Subcutaneous abdominal adipose tissue (tissue), 5 donors: ENCODE measurements around the gene TTLL11.

ENCODE experiments used
- H3K27ac ChIP-seq: one replicate; pipeline ENCODE4 v1.7.0; 2013; ENCODE audit warnings: low read depth, mild to moderate bottlenecking, inconsistent platforms, low read length, moderate library complexity
- H3K27me3 ChIP-seq, 5 donors: one replicate each; pipeline ENCODE4 v1.7.0; 2013; ENCODE audit warnings: low read length in 5 of 5, inconsistent platforms in 1 of 5; ENCODE audit not compliant: control insufficient read depth in 5 of 5, insufficient read depth in 4 of 5
- H3K36me3 ChIP-seq, 5 donors: one replicate each; pipeline ENCODE4 v1.7.0; 2013; ENCODE audit warnings: low read length in 5 of 5; ENCODE audit not compliant: control insufficient read depth in 5 of 5, insufficient read depth in 5 of 5
- H3K4me1 ChIP-seq, 5 donors: one replicate each; pipeline ENCODE4 v1.7.0; 2013; ENCODE audit warnings: low read length in 5 of 5, mild to moderate bottlenecking in 3 of 5, moderate library complexity in 1 of 5; ENCODE audit not compliant: control insufficient read depth in 5 of 5, insufficient read depth in 5 of 5
- H3K4me3 ChIP-seq, 5 donors: one replicate each; pipeline ENCODE4 v1.7.0; 2013; ENCODE audit warnings: low read length in 5 of 5, low read depth in 1 of 5
- H3K9ac ChIP-seq, 5 donors: one replicate each; pipeline ENCODE4 v1.7.0; 2013; ENCODE audit warnings: low read length in 5 of 5, mild to moderate bottlenecking in 4 of 5, moderate library complexity in 3 of 5
- H3K9me3 ChIP-seq, 5 donors: one replicate each; pipeline ENCODE4 v1.7.0; 2013; ENCODE audit warnings: low read length in 5 of 5; ENCODE audit not compliant: control insufficient read depth in 5 of 5
- donor health status: healthy.
- donor health status: healthy.
- donor health status: healthy.
- donor health status: healthy.
- donor health status: healthy.

Gene TTLL11

GRCh38 chr9:122032346-122032745 lies 60.8 kb downstream of the TTLL11 start:
- Histone ChIP-seq H3K4me3 (no peak overlapping the region), H3K9ac (no peak overlapping the region), H3K36me3 (peaks cover 6 to 19% (median 12%) of the 10 kb centered on the region in 5 donors), H3K27me3 (no peaks in the 10 kb centered on the region), H3K27ac (no peak overlapping the region), H3K9me3 (peaks cover 0 to 7% (median 4%) of the 10 kb centered on the region in 5 donors), H3K4me1 (peaks cover 0 to 17% (median 0%) of the 10 kb centered on the region in 5 donors)

DNA sequence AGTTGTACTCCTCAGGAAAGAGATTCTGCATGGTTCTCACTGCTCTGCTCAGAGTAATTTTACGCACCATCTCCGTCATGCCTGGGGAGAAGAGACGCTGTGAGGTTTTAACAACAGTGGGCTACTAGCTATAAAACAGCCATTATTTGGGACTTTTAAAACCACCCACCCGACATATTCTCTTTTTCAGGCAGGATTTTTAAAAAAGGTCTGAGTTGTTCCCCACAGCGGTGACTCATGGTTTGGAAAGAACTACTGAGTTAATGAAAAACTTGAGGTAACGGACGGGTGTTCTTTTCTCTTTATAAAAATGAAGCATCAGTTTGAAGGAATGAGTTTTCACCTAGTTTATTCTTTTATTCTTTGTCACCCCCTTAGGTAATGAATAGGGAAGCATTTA lies 61.3 kb downstream of the TTLL11 start:
- no peaks in the 10 kb centered on the region for H3K27me3 ChIP-seq
- H3K4me3 ChIP-seq = no peak overlapping the region
- H3K36me3 ChIP-seq = peaks cover 4 to 23% (median 10%) of the 10 kb centered on the region in 5 donors
- peaks cover 0 to 7% (median 4%) of the 10 kb centered on the region in 5 donors for H3K9me3 ChIP-seq
- H3K27ac ChIP-seq = no peak overlapping the region
- H3K4me1 ChIP-seq = peaks cover 0 to 17% (median 0%) of the 10 kb centered on the region in 5 donors
- H3K9ac ChIP-seq = no peak overlapping the region

GRCh38 chr9:122031157-122031556 lies 62.0 kb downstream of the TTLL11 start:
- H3K27ac ChIP-seq = no peak overlapping the region
- H3K9me3 ChIP-seq = peaks cover 0 to 7% (median 4%) of the 10 kb centered on the region in 5 donors
- H3K36me3 ChIP-seq = peaks cover 3 to 23% (median 10%) of the 10 kb centered on the region in 5 donors
- H3K9ac ChIP-seq = no peak overlapping the region
- H3K27me3 ChIP-seq = no peaks in the 10 kb centered on the region
- peaks cover 0 to 17% (median 0%) of the 10 kb centered on the region in 5 donors for H3K4me1 ChIP-seq
- no peak overlapping the region for H3K4me3 ChIP-seq

DNA sequence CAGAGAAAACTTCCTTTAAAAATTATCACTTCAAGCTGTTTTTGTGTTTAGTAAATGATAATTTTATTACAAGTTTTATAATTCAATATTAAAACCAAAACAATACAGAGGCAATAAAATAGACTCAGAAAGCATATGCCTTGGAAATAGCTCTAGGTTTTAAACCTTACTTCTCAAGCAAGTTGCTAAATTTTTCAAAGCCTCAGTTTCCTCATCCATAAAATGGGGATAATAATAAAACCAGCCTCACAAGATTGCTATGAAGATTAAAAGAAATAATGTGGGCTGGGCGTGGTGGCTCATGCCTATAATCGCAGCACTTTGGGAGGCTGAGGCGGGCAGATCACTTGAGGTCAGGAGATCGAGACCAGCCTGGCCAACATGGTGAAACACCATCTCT lies 62.8 kb downstream of the TTLL11 start:
- no peak overlapping the region for H3K9ac ChIP-seq
- no peak overlapping the region for H3K4me3 ChIP-seq
- H3K4me1 ChIP-seq = peaks cover 0 to 17% (median 0%) of the 10 kb centered on the region in 5 donors
- H3K36me3 ChIP-seq = peaks cover 4 to 20% (median 12%) of the 10 kb centered on the region in 5 donors
- peaks cover 0 to 7% (median 4%) of the 10 kb centered on the region in 5 donors for H3K9me3 ChIP-seq
- H3K27ac ChIP-seq = no peak overlapping the region
- no peaks in the 10 kb centered on the region for H3K27me3 ChIP-seq

- no peak overlapping the region for H3K9ac ChIP-seq
- H3K9me3 ChIP-seq = peaks cover 0 to 7% (median 4%) of the 10 kb centered on the region in 5 donors
- H3K4me1 ChIP-seq = peaks cover 0 to 17% (median 0%) of the 10 kb centered on the region in 5 donors
- peaks cover 4 to 20% (median 12%) of the 10 kb centered on the region in 5 donors for H3K36me3 ChIP-seq
- H3K4me3 ChIP-seq = no peak overlapping the region
- no peaks in the 10 kb centered on the region for H3K27me3 ChIP-seq
- no peak overlapping the region for H3K27ac ChIP-seq
Observed at GRCh38 chr9:122029898-122030297, 63.2 kb downstream of the TTLL11 start.

DNA sequence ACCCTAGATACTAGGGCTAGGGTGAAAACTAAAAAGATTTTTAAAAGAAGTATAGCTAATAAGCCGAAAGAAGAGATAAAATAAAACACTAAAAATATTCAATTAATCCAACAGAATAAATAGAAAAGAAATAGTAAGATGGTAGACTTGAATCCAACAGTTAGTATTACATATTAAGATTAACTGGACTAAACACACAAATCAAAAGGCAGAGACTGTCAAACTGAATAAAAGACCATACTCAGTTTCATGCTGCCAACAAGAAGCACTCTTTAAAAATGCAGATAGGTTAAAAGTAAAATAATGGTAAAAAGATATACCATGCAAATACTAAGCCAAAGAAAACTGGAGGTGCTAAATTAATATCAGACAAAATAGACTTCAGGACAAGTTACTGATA lies 65.0 kb downstream of the TTLL11 start:
- Histone ChIP-seq H3K27ac (no peak overlapping the region), H3K9ac (no peak overlapping the region), H3K4me3 (no peak overlapping the region), H3K4me1 (peaks cover 0 to 9% (median 0%) of the 10 kb centered on the region in 5 donors), H3K36me3 (peaks cover 4 to 19% (median 7%) of the 10 kb centered on the region in 5 donors), H3K9me3 (peaks cover 0 to 13% (median 4%) of the 10 kb centered on the region in 5 donors), H3K27me3 (no peaks in the 10 kb centered on the region)

- Histone ChIP-seq H3K9me3 (peaks cover 0 to 6% (median 0%) of the 10 kb centered on the region in 5 donors), H3K4me1 (peaks cover 0 to 20% (median 5%) of the 10 kb centered on the region in 5 donors), H3K4me3 (no peak overlapping the region), H3K27me3 (no peaks in the 10 kb centered on the region), H3K9ac (no peak overlapping the region), H3K36me3 (peaks cover 0 to 5% (median 0%) of the 10 kb centered on the region in 5 donors), H3K27ac (no peak overlapping the region)
Observed at GRCh38 chr9:122020398-122020797, 72.7 kb downstream of the TTLL11 start.

DNA sequence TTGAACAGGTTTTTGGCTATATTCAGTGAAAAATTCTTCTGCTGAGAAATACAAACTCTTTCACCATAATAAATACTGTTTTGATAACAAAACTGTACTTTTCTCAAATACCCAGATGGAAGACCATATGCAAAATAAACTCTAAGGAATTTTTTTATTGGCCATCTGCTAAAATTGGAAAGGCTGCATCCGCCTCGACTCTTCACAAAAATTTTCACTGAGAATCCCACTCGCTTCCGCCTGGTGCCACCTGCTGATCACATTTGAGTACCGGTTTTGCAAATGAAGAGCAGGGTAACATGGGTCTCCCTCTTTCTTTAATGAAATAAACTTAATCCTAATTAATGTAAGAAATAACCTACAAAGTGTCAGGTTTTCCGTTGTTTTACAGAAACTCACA lies 76.4 kb downstream of the TTLL11 start:
- Histone ChIP-seq H3K9me3 (no peaks in the 10 kb centered on the region), H3K36me3 (peaks cover 0 to 4% (median 0%) of the 10 kb centered on the region in 5 donors), H3K27me3 (no peaks in the 10 kb centered on the region), H3K27ac (no peak overlapping the region), H3K4me1 (peaks cover 0 to 30% (median 5%) of the 10 kb centered on the region in 5 donors), H3K9ac (no peak overlapping the region), H3K4me3 (no peak overlapping the region)

- H3K27ac ChIP-seq = no peak overlapping the region
- H3K36me3 ChIP-seq = peaks cover 0 to 4% (median 0%) of the 10 kb centered on the region in 5 donors
- no peak overlapping the region for H3K4me3 ChIP-seq
- no peaks in the 10 kb centered on the region for H3K9me3 ChIP-seq
- H3K27me3 ChIP-seq = no peaks in the 10 kb centered on the region
- H3K4me1 ChIP-seq = peaks cover 0 to 30% (median 5%) of the 10 kb centered on the region in 5 donors
- no peak overlapping the region for H3K9ac ChIP-seq
Observed at GRCh38 chr9:122016309-122016708, 76.8 kb downstream of the TTLL11 start.

GRCh38 chr9:122015170-122015821 lies 77.8 kb downstream of the TTLL11 start:
- Histone ChIP-seq H3K4me3 (no peak overlapping the region), H3K36me3 (peaks cover 0 to 4% (median 0%) of the 10 kb centered on the region in 5 donors), H3K4me1 (peaks cover 0 to 27% (median 5%) of the 10 kb centered on the region in 5 donors), H3K9ac (no peak overlapping the region), H3K27me3 (no peaks in the 10 kb centered on the region), H3K9me3 (no peaks in the 10 kb centered on the region), H3K27ac (no peak overlapping the region)
